ENCODE data around the gene GDPD2. TPM values are rescaled to one million over a fixed set of nuclear protein-coding genes. Genes with fewer than 3 reads are reported as not detected.
"Not testable (repeated sequence)": the region's sequence is repeated elsewhere in the genome, so short reads cannot be mapped to it uniquely, and the experiment has no call there.

Gene GDPD2, protein sequence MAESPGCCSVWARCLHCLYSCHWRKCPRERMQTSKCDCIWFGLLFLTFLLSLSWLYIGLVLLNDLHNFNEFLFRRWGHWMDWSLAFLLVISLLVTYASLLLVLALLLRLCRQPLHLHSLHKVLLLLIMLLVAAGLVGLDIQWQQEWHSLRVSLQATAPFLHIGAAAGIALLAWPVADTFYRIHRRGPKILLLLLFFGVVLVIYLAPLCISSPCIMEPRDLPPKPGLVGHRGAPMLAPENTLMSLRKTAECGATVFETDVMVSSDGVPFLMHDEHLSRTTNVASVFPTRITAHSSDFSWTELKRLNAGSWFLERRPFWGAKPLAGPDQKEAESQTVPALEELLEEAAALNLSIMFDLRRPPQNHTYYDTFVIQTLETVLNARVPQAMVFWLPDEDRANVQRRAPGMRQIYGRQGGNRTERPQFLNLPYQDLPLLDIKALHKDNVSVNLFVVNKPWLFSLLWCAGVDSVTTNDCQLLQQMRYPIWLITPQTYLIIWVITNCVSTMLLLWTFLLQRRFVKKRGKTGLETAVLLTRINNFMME
- not detected for total RNA-seq (ENCODE audit: unreplicated experiment)
- long read RNA-seq = 0 reads

DNA sequence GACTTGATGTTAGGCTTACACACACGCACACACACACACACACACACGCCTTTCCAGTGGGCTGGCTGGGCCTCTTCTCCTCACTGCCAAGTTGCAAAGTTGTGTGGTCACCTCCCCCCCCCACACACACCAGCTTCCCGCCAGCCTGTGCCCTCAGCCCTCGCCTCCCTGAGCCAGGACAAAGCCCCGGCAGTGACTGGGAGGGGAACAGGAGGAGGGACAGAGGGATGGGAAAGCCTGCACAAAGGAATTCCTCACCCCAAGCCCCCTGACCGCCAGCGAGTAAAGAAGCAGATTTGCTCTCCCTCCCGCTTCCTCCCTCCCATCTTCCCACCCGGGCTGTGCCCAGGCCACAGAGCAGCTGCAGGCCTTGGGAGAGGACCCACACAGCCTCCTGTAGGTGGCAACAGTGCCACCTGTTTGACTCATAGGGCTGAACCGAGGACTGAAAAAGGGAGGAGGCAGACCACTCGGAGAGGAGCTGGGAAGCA, at the start of gene GDPD2:
Gene GDPD2 (plus strand): TSS at position 464 of the 491 bp plus-strand sequence. CDS start 1,671 bp downstream, outside the sequence.
- no peaks in the 10 kb centered on the region for H3K27me3 Mint-ChIP-seq (ENCODE audit: unreplicated experiment)
- TF ChIP-seq, protein P1, sequence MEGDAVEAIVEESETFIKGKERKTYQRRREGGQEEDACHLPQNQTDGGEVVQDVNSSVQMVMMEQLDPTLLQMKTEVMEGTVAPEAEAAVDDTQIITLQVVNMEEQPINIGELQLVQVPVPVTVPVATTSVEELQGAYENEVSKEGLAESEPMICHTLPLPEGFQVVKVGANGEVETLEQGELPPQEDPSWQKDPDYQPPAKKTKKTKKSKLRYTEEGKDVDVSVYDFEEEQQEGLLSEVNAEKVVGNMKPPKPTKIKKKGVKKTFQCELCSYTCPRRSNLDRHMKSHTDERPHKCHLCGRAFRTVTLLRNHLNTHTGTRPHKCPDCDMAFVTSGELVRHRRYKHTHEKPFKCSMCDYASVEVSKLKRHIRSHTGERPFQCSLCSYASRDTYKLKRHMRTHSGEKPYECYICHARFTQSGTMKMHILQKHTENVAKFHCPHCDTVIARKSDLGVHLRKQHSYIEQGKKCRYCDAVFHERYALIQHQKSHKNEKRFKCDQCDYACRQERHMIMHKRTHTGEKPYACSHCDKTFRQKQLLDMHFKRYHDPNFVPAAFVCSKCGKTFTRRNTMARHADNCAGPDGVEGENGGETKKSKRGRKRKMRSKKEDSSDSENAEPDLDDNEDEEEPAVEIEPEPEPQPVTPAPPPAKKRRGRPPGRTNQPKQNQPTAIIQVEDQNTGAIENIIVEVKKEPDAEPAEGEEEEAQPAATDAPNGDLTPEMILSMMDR (IDR thresholded peaks at IDR 0.05; ENCODE audit: partially characterized antibody, unreplicated experiment) = no peak
- DNase-seq = no peak
- no peak within 1 kb of the TSS for H3K27ac Mint-ChIP-seq (ENCODE audit: unreplicated experiment)
- no peaks in the 10 kb centered on the region for H3K4me1 Mint-ChIP-seq (ENCODE audit: low read depth, unreplicated experiment)
- no peaks in the 10 kb centered on the region for H3K9me3 Mint-ChIP-seq (ENCODE audit: unreplicated experiment)
- no peaks in the 10 kb centered on the region for H3K36me3 Mint-ChIP-seq (ENCODE audit: unreplicated experiment)
- H3K4me3 Mint-ChIP-seq (ENCODE audit: unreplicated experiment) = no peak within 1 kb of the TSS

DNA sequence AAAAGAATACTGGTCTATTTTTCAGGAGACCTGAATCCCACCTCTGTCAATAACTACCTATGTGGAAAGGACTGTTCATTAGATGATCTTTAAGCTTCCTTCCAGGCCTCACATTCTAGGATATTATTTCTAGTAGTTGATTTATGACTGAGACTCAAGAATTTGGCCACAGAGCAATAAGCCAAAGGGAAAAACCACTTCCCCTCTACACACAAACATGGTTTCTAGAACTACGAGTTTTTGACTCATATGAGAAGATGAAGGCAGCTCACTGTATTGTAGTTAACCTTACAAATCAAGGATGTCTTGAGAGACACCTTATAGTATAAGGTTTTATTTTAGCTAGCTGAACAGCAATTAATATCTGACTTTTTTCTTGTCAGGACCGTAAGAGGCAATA, 36.9 kb upstream of the GDPD2 start:
- Mint-ChIP-seq H3K4me1 (ENCODE audit: low read depth, unreplicated experiment) (no peaks in the 10 kb centered on the region), H3K36me3 (ENCODE audit: unreplicated experiment) (no peaks in the 10 kb centered on the region), H3K9me3 (ENCODE audit: unreplicated experiment) (no peaks in the 10 kb centered on the region), H3K27me3 (ENCODE audit: unreplicated experiment) (no peaks in the 10 kb centered on the region), H3K4me3 (ENCODE audit: unreplicated experiment) (no peak overlapping the region), H3K27ac (ENCODE audit: unreplicated experiment) (no peak overlapping the region)
- TF ChIP-seq, protein P1 (IDR thresholded peaks at IDR 0.05; ENCODE audit: partially characterized antibody, unreplicated experiment) = no peak
- no peak for DNase-seq

DNA sequence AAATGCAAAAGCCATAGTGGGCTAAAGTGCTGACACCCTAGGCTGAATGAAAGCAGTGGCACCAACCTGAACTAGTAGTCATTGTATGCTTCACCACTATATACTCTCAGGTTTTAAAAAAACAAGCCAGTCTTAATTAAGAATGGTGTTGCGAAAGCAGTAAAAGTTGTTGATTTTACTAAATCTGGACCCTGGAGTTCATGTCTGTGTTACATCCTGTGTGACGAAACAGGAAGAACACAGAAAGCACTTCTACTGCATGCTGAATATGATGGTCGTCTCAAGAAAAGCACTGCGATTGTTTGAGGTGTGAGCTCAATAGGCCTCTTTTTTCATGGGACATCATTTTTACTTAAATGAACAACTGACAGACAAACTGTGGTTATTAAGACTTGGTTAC, 24.2 kb upstream of the GDPD2 start:
- H3K4me1 Mint-ChIP-seq (ENCODE audit: low read depth, unreplicated experiment) = no peaks in the 10 kb centered on the region
- DNase-seq = no peak
- H3K4me3 Mint-ChIP-seq (ENCODE audit: unreplicated experiment) = no peak overlapping the region
- H3K27ac Mint-ChIP-seq (ENCODE audit: unreplicated experiment) = no peak overlapping the region
- TF ChIP-seq, protein P1 (IDR thresholded peaks at IDR 0.05; ENCODE audit: partially characterized antibody, unreplicated experiment) = no peak
- H3K27me3 Mint-ChIP-seq (ENCODE audit: unreplicated experiment) = no peaks in the 10 kb centered on the region
- H3K36me3 Mint-ChIP-seq (ENCODE audit: unreplicated experiment) = no peaks in the 10 kb centered on the region
- no peaks in the 10 kb centered on the region for H3K9me3 Mint-ChIP-seq (ENCODE audit: unreplicated experiment)

DNA sequence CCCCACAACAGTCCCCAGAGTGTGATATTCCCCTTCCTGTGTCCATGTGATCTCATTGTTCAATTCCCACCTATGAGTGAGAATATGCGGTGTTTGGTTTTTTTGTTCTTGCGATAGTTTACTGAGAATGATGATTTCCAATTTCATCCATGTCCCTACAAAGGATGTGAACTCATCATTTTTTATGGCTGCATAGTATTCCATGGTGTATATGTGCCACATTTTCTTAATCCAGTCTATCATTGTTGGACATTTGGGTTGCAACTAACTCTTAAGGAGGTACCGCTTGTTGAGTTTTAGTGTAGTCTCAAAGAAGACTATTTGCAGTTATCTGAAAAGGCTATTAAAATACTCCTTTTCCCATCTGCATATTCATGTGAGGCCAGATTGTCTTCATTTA, 22.9 kb upstream of the GDPD2 start:
- H3K36me3 Mint-ChIP-seq (ENCODE audit: unreplicated experiment); H3K27ac Mint-ChIP-seq (ENCODE audit: unreplicated experiment); DNase-seq; H3K4me3 Mint-ChIP-seq (ENCODE audit: unreplicated experiment); H3K4me1 Mint-ChIP-seq (ENCODE audit: low read depth, unreplicated experiment); H3K27me3 Mint-ChIP-seq (ENCODE audit: unreplicated experiment); H3K9me3 Mint-ChIP-seq (ENCODE audit: unreplicated experiment): not testable (repeated sequence)

- Mint-ChIP-seq H3K4me3 (ENCODE audit: unreplicated experiment) (no peak overlapping the region), H3K36me3 (ENCODE audit: unreplicated experiment) (no peaks in the 10 kb centered on the region), H3K27ac (ENCODE audit: unreplicated experiment) (no peak overlapping the region), H3K4me1 (ENCODE audit: low read depth, unreplicated experiment) (no peaks in the 10 kb centered on the region), H3K9me3 (ENCODE audit: unreplicated experiment) (no peaks in the 10 kb centered on the region), H3K27me3 (ENCODE audit: unreplicated experiment) (no peaks in the 10 kb centered on the region)
- no peak for DNase-seq
- TF ChIP-seq, protein P1 (IDR thresholded peaks at IDR 0.05; ENCODE audit: partially characterized antibody, unreplicated experiment) = no peak
Measured at GRCh38 chrX:70402721-70403120, 20.4 kb upstream of the GDPD2 start.
